Pancreas (tissue), 10 donors: ENCODE results near the gene BTF3. TPM values are rescaled to one million over a fixed set of nuclear protein-coding genes. Genes with fewer than 3 reads are reported as not detected.

Experiments used
- ATAC-seq, 4 donors: fragments of 200-7000 bp; cut with Tn5 transposase; one replicate each; pipeline versions ENCODE4 v1.8.0 to v1.9.1; 2020; ENCODE audit warnings: mild to moderate bottlenecking in 4 of 4, moderate library complexity in 4 of 4
- DNase-seq, 6 donors: peaks; one replicate each; pipeline ENCODE4 v3.0.0-alpha.2; 2020
- FAIRE-seq: peaks from 2 replicates; lab custom pipeline; 2012; peaks lifted over from hg19 to GRCh38; lab: Jason Lieb, UNC
- H3K27ac ChIP-seq, 4 donors: fragments of 200-600 bp; sonication (generic); 1 replicate in 3 of 4; 2 replicates in 1 of 4; pipeline versions ENCODE4 v1.5.0 to v1.8.0; 2020
- H3K27me3 ChIP-seq, 4 donors: fragments of 200-600 bp; one replicate each; pipeline ENCODE4 v1.8.0; 2021
- H3K36me3 ChIP-seq, 3 donors: fragments of 200-600 bp; sonication (generic) in 1 of 3; one replicate each; pipeline versions ENCODE4 v1.5.0 to v1.8.0; 2020 to 2021
- H3K4me1 ChIP-seq, 3 donors: fragments of 200-600 bp; one replicate each; pipeline ENCODE4 v1.8.0; 2021
- H3K4me3 ChIP-seq, 4 donors: fragments of 200-600 bp; sonication (generic) in 2 of 4; one replicate each; pipeline versions ENCODE4 v1.5.0 to v1.8.0; 2020 to 2021
- H3K9me3 ChIP-seq, 4 donors: fragments of 200-600 bp; one replicate each; pipeline ENCODE4 v1.8.0; 2021
- CTCF ChIP-seq, 4 donors: fragments of 200-600 bp; sonication (generic) in 3 of 4; IDR thresholded peaks; one replicate each; pipeline versions ENCODE4 v1.5.0 to v1.8.0; 2021; ENCODE audit warnings: antibody characterized with exemption in 4 of 4
- WGBS, 2 donors: extraction: QIAGEN DNeasy Blood & Tissue Kit; methylation state at CpG; one replicate each; pipeline ENCODE4 v1.1.7; 2013; 5-methylcytosine and 5-hydroxymethylcytosine counted together
- intact Hi-C, 3 donors: fragments of 100-400 bp; cut with DNase I; formaldehyde crosslinking; loops; one replicate each; pipeline versions ENCODE4 v1.11.1 to v1.14.2; 2022
- polyA plus RNA-seq, 2 donors: library from polyadenylated mRNA; stranded (reverse); fragments of 200-250 nt; gene quantifications; one replicate each; pipeline ENCODE4 v1.2.3, GENCODE V29; 2013
- total RNA-seq, 6 donors: library from RNA; stranded (reverse); fragmentation: NEBNext Ultra II Directional in 4 of 6; extraction: Animal tissue kit (Norgen Biotek cat#: 25700) in 4 of 6; gene quantifications; one replicate each; pipeline versions ENCODE4 v1.2.1 to v1.2.4, GENCODE V29; 2021 to 2023
- donor health status: healthy with polysubstance abuse.
- donor health status: DM: no; HTN: no; CAD: no; lungs with moderate emphysema.
- donor health status: DM: no; HTN: no; CAD: no.
- donor health status: control.
- donor health status: control.
- donor health status: Bipolar disorder and iron deficiency.
- donor health status: DM: yes; HTN: yes; CAD: no.
- donor health status: DM: no; HTN: no; CAD: no.
- donor health status: DM: no; HTN: no; CAD: no.
- donor health status: DM: yes; HTN: yes; CAD: no.

The BTF3 gene
- total and polyA plus RNA-seq, 8 donors: 203 to 366 (median 292) TPM

GRCh38 chr5:73515232-73515631 lies 17.0 kb downstream of the BTF3 start:
- no peak for TF ChIP-seq CTCF (IDR thresholded peaks at IDR 0.05)
- intact Hi-C loops: no loop called here
- Histone ChIP-seq H3K9me3 (no peaks in the 10 kb centered on the region), H3K36me3 (no peaks in the 10 kb centered on the region), H3K27me3 (no peaks in the 10 kb centered on the region), H3K4me1 (no peaks in the 10 kb centered on the region), H3K4me3 (no peak overlapping the region), H3K27ac (peak overlapping the region in 1 of 4 donors; percentile 14)
- DNase-seq: peak in 4 of 6 donors; percentile 40 to 55 (median 46)
- 4 to 17% methylated on average over 4 of the region's 4 CpGs for WGBS, 2 donors
- no peak for FAIRE-seq
- peak; percentile 70 to 88 (median 77) for ATAC-seq

GRCh38 chr5:73519531-73520283 lies 21.5 kb downstream of the BTF3 start:
- intact Hi-C loops: no loop called here
- ATAC-seq (peak; percentile 76 to 97 (median 94)), DNase-seq (peak in 4 of 6 donors; percentile 40 to 75 (median 44)), FAIRE-seq (no peak)
- no peaks in the 10 kb centered on the region for H3K36me3 ChIP-seq
- no peaks in the 10 kb centered on the region for H3K9me3 ChIP-seq
- WGBS, 2 donors: 11 to 13% methylated on average over 16 of the region's 16 CpGs
- H3K27me3 ChIP-seq: no peaks in the 10 kb centered on the region
- H3K4me1 ChIP-seq: no peaks in the 10 kb centered on the region
- TF ChIP-seq CTCF (IDR thresholded peaks at IDR 0.05): peak; percentile 28 to 63 (median 40)
- H3K27ac ChIP-seq: no peak overlapping the region
- no peak overlapping the region for H3K4me3 ChIP-seq

- Histone ChIP-seq H3K9me3 (no peaks in the 10 kb centered on the region), H3K36me3 (no peaks in the 10 kb centered on the region), H3K27me3 (no peaks in the 10 kb centered on the region), H3K4me1 (no peaks in the 10 kb centered on the region), H3K27ac (no peak overlapping the region), H3K4me3 (no peak overlapping the region)
- TF ChIP-seq CTCF (IDR thresholded peaks at IDR 0.05): no peak
- ATAC-seq (no peak), FAIRE-seq (no peak), DNase-seq (no peak)
- 78 to 85% methylated on average over 7 of the region's 7 CpGs for WGBS, 2 donors
- intact Hi-C loops: no loop called here
These were observed 24.7 kb downstream of the BTF3 start for GRCh38 chr5:73522989-73523388.

- 68 to 71% methylated on average over 1 of the region's 1 CpG for WGBS, 2 donors
- intact Hi-C loops: no loop called here
These were observed 25.6 kb downstream of the BTF3 start for GRCh38 chr5:73523861-73524260.

More at GRCh38 chr5:73523861-73524260, 25.6 kb downstream of the BTF3 start:
- FAIRE-seq: no peak
- Histone ChIP-seq H3K27ac (no peak overlapping the region), H3K9me3 (no peaks in the 10 kb centered on the region), H3K4me1 (no peaks in the 10 kb centered on the region), H3K36me3 (no peaks in the 10 kb centered on the region), H3K27me3 (no peaks in the 10 kb centered on the region), H3K4me3 (no peak overlapping the region)
- DNase-seq: no peak
- no peak for TF ChIP-seq CTCF (IDR thresholded peaks at IDR 0.05)
- no peak for ATAC-seq
